Dendritic cell treated with granulocyte-macrophage colony-stimulating factor and Interleukin-4, amounts not matched to agents 40 ng/mL and 50 ng/mL, for 4 days (primary cell): ENCODE measurements around the gene KIF14.

Experiments
- H3K27ac Mint-ChIP-seq: one replicate; pipeline ENCODE4 v1.8.0; 2022; ENCODE audit warnings: mild to moderate bottlenecking, mixed read lengths
- H3K27me3 Mint-ChIP-seq: one replicate; pipeline ENCODE4 v1.8.0; 2022; ENCODE audit warnings: mild to moderate bottlenecking, mixed read lengths
- H3K36me3 Mint-ChIP-seq: one replicate; pipeline ENCODE4 v1.8.0; 2022; ENCODE audit warnings: low read depth, mixed read lengths
- H3K4me1 Mint-ChIP-seq: one replicate; pipeline ENCODE4 v1.8.0; 2022; ENCODE audit warnings: low read depth, mixed read lengths
- H3K4me3 Mint-ChIP-seq: one replicate; pipeline ENCODE4 v1.8.0; 2022; ENCODE audit warnings: mild to moderate bottlenecking, moderate library complexity, mixed read lengths
- H3K9me3 Mint-ChIP-seq: one replicate; pipeline ENCODE4 v1.8.0; 2022; ENCODE audit warnings: mixed read lengths
- intact Hi-C: fragments of 100-400 bp; cut with micrococcal nuclease; formaldehyde crosslinking; loops from one replicate; pipeline ENCODE4 v1.15.0; 2022

KIF14 gene

GRCh38 chr1:200512191-200512590 is 108.4 kb downstream of the KIF14 start:
- H3K4me1 Mint-ChIP-seq = no peaks in the 10 kb centered on the region
- peaks cover 4% of the 10 kb centered on the region for H3K27me3 Mint-ChIP-seq
- H3K36me3 Mint-ChIP-seq = no peaks in the 10 kb centered on the region
- no peak overlapping the region for H3K4me3 Mint-ChIP-seq
- intact Hi-C loops = loop anchor here (5.0 kb wide), 1 partner anchor 830 kb away; no protein-coding TSS in a partner anchor
- H3K9me3 Mint-ChIP-seq = no peaks in the 10 kb centered on the region
- H3K27ac Mint-ChIP-seq = no peak overlapping the region

DNA sequence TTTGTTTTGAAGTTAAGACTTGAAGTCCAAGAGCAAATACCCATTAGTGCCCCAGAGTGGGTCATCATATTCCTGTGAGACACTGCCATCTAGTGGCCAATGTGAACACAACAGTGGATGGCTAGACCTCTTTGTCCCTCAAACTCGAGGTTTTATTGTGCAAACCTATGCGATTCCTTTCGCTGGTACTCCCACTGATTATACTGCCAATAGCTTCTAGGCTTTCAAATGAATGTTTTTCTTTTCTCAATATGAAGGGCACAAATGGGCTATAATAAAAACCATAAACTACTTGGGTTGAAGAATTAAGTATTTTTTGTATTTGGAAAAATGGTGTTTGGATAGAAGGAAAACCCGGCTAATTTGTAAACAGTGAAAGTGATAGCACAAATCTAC is 110.3 kb downstream of the KIF14 start:
- Mint-ChIP-seq H3K27ac (no peak overlapping the region), H3K27me3 (peaks cover 4% of the 10 kb centered on the region), H3K36me3 (no peaks in the 10 kb centered on the region), H3K9me3 (no peaks in the 10 kb centered on the region), H3K4me1 (no peaks in the 10 kb centered on the region), H3K4me3 (no peak overlapping the region)
- intact Hi-C loops = loop anchor here (2.0 to 5.0 kb wide), 2 partner anchors 231 to 828 kb away; no protein-coding TSS in a partner anchor

- no peak overlapping the region for H3K27ac Mint-ChIP-seq
- H3K9me3 Mint-ChIP-seq = no peaks in the 10 kb centered on the region
- H3K4me1 Mint-ChIP-seq = peaks cover 7% of the 10 kb centered on the region
- intact Hi-C loops = loop anchor here (5.0 to 10.0 kb wide), 2 partner anchors 364 to 1422 kb away; no protein-coding TSS in a partner anchor
- no peaks in the 10 kb centered on the region for H3K36me3 Mint-ChIP-seq
- no peak overlapping the region for H3K4me3 Mint-ChIP-seq
- peaks cover 2% of the 10 kb centered on the region for H3K27me3 Mint-ChIP-seq
These were observed 114.1 kb downstream of the KIF14 start for GRCh38 chr1:200506471-200506870.

- H3K4me1 Mint-ChIP-seq = peaks cover 7% of the 10 kb centered on the region
These were observed 115.3 kb downstream of the KIF14 start for GRCh38 chr1:200505257-200505656.

More at GRCh38 chr1:200505257-200505656, 115.3 kb downstream of the KIF14 start:
- H3K27ac Mint-ChIP-seq = no peak overlapping the region
- no peak overlapping the region for H3K4me3 Mint-ChIP-seq
- H3K9me3 Mint-ChIP-seq = no peaks in the 10 kb centered on the region
- intact Hi-C loops = loop anchor here (5.0 to 10.0 kb wide), 2 partner anchors 363 to 1420 kb away; no protein-coding TSS in a partner anchor
- H3K27me3 Mint-ChIP-seq = peaks cover 2% of the 10 kb centered on the region
- no peaks in the 10 kb centered on the region for H3K36me3 Mint-ChIP-seq
